HG03025 (cell line): ENCODE results near the gene LHX6.

Source experiments
- ATAC-seq: cut with Tn5 transposase; IDR thresholded peaks from one replicate; pipeline ENCODE4 v1.9.1; 2021; ENCODE audit warnings: mild to moderate bottlenecking, moderate library complexity; ENCODE audit not compliant: unreplicated experiment, low FRiP score

LHX6 gene

GRCh38 chr9:122236681-122237080, 7.9 kb upstream of the LHX6 start:
- no peak for ATAC-seq

DNA sequence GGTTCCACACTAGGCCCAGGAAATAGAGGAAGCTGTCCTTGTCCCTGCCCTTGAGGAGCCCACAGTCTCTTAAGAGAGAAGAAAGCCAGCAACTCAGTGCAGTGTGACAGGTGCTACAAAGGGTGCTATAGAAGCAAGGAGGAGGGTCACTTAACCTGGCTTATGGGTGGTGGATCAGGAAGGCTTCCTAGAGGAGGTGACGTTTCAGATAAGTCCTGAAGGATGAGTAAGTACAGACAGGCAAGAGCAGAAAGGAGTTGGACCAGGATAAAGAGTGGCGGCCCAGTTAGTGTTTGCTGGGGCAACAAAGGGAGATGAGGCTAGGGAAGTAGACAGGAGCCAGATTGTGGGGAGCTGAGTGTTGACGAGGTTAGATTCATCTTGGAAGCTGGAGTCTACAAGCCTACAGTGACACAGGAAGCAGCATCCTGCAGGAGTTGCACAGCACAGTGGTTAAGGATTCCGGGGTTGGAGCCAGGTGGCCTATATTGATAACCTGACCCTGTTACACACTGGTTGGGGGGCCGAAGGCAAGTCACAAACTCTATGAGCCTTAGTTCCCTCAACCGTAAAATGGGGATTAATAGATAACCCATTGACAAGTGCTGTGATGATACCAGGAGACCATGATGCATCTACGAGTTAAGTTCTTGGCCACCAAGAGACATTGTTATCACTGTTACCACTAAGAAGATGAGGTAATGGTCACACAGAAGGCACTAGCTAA, 5.4 kb upstream of the LHX6 start:
- ATAC-seq, result no peak

- ATAC-seq, result no peak
Measured at GRCh38 chr9:122232796-122233306, 4.1 kb upstream of the LHX6 start.

GRCh38 chr9:122229485-122229837, 704 bp upstream of the LHX6 start:
- no peak for ATAC-seq

- ATAC-seq, result no peak
Measured at GRCh38 chr9:122228191-122228567, 578 bp downstream of the LHX6 start.

DNA sequence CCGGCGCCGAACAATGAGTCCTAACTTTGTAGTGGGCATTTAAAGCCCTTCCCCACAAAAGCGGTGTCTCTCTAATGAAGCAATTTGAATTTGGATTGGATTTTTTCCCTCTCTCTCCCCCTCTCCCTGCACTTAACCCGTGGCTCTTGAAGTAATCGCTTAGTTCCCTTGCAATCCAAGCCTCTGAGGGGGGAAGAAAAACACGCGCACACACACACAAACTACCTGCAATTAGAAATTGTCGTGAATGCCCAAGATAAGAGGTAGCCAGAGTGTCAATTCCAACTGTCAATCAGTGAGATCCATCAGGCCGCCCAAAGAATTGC, 1.2 kb downstream of the LHX6 start:
- no peak for ATAC-seq

GRCh38 chr9:122226758-122227574, 1.8 kb downstream of the LHX6 start:
- no peak for ATAC-seq

DNA sequence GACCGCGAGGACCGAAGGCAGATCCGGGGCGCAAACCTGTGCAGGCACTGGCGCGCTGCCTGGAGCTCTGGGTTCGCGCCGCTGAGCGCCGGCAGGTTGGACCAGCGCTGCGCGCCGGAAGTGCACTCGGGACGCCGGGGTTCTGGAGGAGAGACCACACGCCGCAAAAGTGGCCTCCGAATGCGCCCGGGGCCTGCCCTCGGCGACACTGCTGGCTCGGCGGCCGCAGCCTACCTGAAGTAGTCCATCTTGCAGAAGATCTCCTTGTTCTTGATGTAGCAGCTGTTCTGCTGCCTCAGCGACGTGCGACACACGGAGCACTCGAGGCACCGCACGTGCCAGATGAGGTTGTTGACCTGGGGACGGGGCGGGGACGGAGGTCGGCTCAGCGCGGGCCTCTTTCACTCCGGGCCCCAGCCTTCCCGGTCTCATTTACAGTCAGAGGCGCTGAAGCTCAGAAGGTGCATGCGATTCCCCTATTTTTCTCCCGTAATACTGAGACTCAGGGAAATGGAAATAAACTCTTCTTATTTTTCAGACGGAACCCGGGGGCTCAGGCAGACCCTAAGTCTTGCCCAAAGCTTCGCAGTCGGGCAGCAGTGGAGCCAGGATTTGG, 2.5 kb downstream of the LHX6 start:
- no peak for ATAC-seq

GRCh38 chr9:122225312-122226141, 3.2 kb downstream of the LHX6 start:
- ATAC-seq, result no peak

DNA sequence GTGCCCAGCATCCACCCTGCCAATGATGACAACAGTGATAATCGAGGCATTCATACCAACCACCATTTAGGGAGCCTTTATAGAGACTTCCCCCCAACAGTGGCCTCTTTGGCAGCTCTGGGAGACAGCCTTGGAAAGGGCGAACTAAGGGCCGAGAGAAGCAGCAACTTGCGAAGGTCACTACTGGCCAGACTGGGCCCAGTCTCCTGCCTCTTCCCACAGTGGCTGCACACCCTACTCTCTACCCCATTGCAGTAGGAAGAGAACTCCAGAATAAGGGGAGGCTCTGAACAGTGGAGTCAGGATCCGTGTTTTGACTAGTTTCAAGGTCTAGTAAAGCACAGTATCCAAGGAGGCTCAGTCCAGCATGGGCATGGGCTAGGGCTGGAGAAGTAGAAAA, 5.3 kb downstream of the LHX6 start:
- ATAC-seq, result no peak

- no peak for ATAC-seq
Measured at GRCh38 chr9:122222791-122223190, 6.0 kb downstream of the LHX6 start.

- no peak for ATAC-seq
Measured at GRCh38 chr9:122221183-122221811, 7.5 kb downstream of the LHX6 start.

- no peak for ATAC-seq
Measured at GRCh38 chr9:122220673-122221182, 8.0 kb downstream of the LHX6 start.

GRCh38 chr9:122219856-122220672, 8.7 kb downstream of the LHX6 start:
- ATAC-seq, result no peak

DNA sequence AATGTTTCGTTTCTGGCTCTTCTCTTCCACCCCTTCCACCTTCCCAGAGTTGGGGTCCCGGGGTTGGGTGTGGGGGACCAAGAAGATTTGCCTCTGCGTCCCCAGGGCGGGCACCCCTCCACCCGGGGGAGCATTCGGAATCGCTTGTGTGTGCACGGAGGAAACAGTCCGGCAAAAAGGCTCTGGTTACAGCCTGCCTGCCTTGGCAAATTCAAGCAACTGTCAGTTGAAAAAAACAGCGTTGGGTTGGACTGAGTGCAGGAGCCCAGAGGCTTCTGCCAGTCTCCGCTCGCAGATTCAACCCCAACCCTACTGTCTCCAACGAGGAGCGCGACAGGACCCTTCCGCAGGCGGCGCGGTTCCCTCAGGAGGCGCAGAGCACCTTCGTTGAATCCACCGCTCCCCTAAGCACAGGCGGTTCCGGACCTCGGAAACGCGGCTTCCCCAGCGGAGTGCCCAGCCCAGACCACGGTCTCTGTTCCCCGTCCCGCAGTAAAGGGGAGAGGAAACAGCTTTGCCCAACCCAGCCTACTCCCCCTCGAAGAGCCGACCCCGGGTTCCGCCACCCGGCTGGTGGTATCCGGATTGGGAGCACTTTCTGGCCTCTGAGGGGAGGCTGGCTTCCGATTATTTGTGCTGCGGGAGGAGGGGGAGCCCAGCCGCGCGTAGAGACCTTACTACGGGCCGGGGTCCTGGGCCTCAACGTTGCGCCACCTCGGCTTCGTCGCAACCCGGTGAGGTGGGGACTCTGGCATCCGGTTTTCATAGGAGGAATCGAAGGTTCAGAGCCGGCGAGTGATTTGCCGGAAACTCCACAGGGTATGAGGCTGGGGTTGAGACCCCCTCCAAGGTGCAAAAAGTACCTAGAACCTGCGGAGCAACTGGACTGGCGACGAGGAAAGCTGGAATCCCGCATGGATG, 9.6 kb downstream of the LHX6 start:
- ATAC-seq, result no peak

GRCh38 chr9:122218071-122218934, 10.5 kb downstream of the LHX6 start:
- no peak for ATAC-seq

GRCh38 chr9:122217640-122218039, 11.1 kb downstream of the LHX6 start:
- ATAC-seq, result no peak
